Non-pigmented ciliary epithelial cell (primary cell): ENCODE results near the gene QSER1.
A peak's percentile ranks its signal among the peaks of the same experiment; 100 is the strongest.

Experiments
- DNase-seq: peaks from one replicate; pipeline ENCODE4 v3.0.0-alpha.2; 2010; ENCODE audit warnings: low read depth

QSER1 gene

GRCh38 chr11:32890843-32891656 is 1.6 kb upstream of the QSER1 start:
- no peak for DNase-seq

DNA sequence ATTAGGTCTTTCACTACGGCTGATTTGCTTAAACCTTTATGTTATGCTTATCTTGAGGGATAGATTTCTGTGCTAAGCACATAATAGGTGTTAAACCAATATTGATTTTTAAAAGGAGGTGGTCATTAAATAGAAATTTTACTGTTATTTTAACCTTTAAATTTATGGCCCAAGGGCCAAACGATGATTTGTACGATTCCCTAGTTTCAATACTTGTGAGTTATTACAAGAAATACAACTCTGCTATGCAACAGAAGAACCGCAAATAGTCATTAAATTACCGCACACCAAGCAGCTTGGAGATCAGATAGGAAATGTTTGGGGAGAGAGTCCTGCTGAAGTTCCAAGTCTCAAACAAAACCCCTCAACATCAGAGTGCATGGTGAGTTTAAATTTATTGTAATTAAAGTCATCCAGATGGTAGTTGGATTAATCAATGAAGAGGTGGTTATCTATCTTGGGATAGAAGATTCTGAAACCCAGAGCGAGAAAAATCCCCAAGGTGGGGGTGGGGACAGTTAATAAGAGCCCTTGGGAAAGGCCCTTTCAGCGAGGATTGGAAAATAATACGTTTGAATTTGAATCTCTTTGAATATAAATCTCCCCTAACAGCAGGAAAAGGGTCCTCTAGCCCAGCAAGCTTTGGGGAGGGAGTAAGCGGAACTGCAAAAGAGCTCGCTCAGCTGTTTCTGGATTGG is 805 bp upstream of the QSER1 start:
- no peak for DNase-seq

- no peak for DNase-seq
Observed at GRCh38 chr11:32893093-32893342, 407 bp downstream of the QSER1 start.

DNA sequence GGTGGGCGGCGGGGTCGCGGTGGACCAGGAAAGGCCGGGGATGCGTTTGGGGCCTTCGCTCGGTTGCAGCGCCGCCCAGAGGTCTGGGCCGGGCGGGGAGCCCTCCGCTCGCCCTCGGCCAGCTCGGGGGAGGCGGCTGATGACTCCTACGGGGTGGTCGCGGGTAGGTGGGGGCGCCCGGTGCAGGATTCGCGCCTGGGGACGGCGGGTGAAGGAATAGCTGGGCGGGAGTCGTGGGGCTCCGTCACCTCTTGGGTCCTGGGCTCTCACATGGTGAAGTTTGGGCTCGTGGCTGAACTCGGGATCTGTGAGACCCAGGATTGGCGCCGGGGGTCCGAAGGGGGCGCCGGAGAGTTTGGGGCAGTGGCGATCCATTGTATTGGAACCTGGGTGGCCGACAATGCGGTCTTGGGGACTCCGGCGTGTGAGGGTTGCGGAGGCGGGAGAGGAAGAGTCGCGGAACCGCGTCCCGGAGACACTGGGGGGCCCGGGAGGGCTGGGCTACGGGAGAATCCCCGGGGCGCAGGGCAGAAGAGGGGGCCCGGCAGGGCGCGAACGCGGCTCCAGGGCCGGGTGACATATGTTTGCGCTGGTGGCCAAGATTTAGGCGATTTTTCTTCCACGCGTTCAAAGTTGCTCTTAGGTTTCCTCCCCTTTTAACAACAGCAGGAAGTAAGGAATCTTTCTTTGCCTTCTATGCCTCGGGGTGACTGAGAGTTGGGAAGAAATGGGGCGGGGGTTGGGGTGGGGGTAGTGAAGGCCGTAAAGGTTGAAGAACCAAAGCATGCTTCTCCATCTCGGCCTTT is 935 bp downstream of the QSER1 start:
- no peak for DNase-seq

DNA sequence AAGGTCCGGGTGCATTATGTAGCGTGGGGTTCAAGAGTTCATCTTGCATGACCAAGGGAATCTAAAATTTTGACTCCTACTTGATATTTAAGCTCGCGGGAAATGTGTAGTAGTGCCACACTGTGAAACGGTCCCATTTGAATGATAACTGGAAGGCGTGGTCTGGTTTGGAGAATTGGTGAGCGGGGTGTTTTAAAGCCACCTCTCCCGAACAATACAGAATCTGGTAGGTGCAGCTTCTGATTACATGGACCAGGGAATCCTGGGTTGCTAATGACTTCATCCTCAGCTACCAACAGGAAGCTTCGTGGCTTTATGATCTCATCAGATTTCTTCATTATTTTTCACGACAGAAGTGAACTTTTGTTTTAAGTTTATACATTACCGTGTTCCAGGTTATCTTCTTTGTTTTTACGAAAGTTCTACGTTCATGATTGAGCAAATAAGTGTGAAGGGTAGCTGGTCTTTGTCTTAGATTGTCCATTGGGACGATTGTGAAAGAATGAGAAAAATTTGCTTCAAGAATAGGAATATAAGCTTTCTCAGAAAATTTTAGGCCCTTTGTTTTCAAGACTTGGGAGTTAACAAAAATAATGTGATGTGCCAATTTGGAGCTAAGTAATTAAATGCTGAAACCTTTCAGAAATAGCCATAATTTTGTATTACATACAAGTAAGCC is 1.7 kb downstream of the QSER1 start:
- DNase-seq, result peak; percentile 69

DNA sequence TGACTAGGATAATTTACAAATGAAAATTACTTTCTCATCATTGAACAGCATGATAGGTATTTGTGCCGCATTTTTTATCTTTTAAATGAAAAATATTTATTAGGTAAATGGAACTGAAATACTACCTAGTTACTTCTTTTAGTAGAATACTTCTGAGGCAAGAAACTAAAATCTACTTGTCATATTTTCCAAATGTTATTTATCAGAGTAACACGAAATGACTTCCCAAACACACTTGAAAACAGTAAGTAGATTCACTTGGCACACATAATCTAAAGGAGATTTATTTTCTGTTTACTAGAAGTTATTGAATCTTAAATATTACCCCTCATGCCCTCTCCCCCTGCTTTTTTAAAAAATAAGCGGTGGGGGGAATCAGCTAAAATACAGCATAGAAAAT is 2.3 kb downstream of the QSER1 start:
- no peak for DNase-seq

DNA sequence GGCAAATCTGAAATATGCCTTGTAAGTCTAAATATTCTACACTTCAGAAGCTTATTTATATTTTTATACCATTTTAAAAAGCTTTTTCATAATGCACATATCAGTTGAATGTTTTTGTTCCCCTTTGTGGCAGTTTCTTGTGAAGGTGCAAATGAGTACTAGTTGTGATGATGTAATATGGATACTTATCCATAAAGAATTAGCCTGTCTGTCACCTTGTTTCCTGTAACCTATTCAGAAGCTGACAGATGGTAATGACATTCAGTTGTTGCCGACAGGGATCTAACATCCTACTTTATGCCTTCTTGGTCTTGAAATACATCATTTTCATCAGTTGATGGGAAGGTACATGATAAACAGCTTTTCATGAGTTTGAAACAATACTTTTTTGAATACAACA is 2.9 kb downstream of the QSER1 start:
- no peak for DNase-seq

DNA sequence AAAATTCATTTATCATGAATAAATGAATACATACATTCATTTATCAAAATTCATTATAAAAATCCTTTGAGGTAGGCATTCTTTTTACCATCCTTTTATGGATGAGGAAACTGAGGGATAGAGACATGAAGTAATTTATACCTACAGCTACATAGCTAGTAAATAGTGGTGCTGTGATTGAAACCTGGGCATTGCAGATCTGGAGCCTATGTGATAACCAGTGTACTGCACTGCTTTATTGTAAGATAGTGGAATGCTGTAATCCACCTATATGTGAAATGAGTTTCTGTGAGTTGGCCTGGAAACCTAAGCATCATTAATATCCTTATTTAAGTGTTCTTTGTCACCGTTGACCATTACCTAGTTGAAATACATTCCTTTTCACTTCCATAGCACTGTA is 4.5 kb downstream of the QSER1 start:
- DNase-seq, result no peak

DNA sequence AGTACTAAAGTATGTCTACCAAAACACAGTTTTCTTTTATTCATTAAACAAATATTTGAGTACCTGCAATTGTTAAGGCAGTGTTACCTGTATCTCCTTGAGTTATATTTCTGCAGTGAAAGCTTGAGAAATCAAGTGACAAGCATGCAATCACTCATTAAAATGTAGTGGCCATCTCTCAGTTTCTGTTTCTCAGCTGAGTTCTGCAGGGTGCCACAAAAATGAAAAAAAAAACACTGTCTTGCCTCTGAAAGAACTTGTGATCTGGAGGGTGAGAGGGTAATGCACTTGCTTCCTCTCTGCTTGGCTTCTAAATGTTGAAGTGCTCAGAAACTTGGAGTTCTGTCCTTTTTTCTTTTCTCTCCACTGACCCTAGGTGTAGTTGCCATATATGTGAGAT is 6.8 kb downstream of the QSER1 start:
- no peak for DNase-seq

- no peak for DNase-seq
Observed at GRCh38 chr11:32902089-32902665, 9.6 kb downstream of the QSER1 start.

- DNase-seq, result no peak
Observed at GRCh38 chr11:32905028-32905667, 12.5 kb downstream of the QSER1 start.

DNA sequence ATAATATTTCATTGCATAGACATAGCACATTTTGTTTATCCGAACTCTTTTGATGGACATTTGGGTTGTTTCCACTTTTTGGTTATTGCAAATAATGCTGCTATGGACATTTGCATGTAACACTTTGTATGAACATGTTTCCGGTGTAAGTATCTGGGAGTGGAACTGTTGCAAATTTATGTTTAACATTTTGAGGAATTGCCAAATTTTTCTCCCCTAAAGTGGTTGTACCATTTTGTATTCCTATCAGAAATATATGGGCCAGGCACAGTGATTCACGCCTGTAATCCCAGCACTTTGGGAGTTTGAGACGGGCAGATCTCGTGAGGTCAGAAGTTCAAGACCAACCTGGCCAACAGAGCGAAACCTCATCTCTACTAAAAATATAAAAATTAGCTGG is 16.0 kb downstream of the QSER1 start:
- DNase-seq, result no peak

DNA sequence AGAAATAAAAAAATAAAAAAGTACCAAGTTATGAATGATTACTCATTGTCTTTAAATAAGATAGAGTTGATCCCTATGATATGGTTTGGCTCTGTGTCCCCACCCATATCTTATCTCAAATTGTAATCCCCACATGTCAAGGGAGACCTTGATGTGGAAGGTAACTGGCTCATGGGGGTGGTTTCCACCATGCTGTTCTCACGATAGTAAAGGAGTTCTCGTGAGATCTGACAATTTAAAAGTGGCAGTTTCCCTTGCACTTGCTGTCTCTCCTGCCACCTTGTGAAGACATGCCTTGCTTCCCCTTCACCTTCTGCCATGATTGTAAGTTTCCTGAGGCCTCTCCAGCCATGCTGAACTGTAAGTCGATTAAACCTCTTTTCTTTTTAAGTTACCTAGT is 18.8 kb downstream of the QSER1 start:
- DNase-seq, result no peak

DNA sequence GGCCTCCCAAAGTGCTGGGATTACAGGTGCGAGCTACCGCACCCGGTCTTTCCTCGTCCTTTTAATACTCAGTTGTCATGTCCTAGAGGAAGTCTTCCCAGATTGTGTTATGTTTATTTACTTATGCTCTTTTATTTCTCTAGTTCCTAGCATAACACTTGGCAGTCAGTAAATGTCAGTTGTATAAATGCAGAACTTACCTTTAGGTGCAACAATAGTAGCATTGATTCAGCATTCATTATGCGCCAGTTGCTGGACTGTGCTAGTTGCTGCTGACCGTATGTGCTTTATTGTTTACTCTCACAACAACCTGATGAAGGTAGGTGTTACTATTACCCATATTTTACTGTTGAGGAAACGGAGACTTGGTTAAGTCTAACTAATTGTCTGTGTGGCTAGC is 20.8 kb downstream of the QSER1 start:
- no peak for DNase-seq

- no peak for DNase-seq
Observed at GRCh38 chr11:32916361-32916760, 23.8 kb downstream of the QSER1 start.

DNA sequence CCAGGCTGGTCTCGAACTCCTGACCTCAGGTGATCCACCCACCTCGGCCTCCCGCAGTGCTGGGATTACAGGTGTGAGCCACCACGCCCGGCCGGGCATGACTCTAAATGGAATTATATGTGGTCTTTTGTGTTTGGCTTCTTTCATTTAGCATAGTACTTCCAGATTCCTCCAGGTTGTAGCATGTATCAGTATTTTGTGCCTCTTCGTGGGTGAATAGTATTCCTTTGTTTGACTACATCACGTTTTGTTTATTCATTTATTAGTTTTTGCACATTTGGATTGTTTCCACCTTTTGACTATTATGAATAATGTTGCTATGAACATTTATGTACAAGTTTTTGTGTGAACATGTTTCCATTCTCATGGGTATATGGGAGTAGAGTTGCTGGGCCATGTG is 24.4 kb downstream of the QSER1 start:
- DNase-seq, result no peak

- DNase-seq, result no peak
Observed at GRCh38 chr11:32918427-32918826, 25.8 kb downstream of the QSER1 start.

- no peak for DNase-seq
Observed at GRCh38 chr11:32919338-32919737, 26.7 kb downstream of the QSER1 start.

DNA sequence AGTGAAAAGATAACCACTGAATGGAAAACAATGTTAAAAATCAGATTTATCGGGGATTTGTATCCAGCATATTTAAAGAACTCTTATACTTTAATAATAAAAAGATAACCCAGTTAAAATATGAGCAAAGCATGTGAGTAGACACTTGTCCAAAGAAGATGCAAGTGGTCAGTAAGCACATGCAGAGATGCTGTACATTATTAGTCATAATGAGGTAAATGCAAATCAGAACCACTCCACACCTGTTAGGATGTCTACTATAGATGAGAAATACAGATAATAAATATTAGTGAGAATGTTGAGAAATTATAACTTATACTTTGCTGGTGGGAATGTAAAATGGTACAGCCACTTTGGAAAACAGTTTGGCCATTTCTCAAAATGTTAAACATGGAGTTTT is 28.0 kb downstream of the QSER1 start:
- no peak for DNase-seq

GRCh38 chr11:32921204-32921603 is 28.6 kb downstream of the QSER1 start:
- no peak for DNase-seq

DNA sequence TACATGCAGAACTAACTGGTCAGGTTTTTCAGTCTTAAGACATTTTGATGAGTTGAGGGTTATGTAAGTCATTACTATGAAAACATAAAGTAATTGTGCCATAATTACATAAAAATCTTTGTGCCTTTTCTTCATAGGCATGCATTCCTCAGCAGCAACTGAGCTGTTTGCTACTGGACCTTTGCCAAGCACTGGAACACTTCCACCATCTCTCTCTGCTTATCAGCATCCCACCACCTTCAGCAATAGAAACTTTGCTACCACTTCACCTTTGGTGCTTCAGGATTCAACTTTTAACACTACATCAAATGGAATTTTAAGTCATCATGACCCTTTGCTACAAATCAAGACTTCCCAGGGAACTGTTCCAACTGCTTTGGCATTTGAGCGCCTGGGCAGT is 39.0 kb downstream of the QSER1 start:
- no peak for DNase-seq

DNA sequence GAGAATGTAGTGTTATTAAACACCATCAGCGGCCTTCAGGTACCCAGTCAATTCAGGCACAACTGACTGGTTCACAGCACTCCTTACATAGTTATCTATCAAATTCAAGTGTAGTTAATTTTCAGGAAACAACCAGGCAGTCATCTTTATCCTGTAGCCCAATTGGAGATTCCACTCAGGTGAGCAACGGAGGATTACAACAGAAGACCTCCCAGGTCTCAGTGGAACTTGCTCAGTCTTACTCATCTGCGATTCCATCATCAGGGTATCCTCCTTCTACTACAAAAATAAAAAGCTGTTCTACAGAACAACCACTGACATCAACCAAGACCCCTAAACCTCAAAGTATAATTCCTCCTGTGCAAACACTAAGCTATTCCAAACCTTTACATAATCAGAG is 39.6 kb downstream of the QSER1 start:
- DNase-seq, result no peak
